ENCODE results near the gene MYO18B.

MYO18B gene

DNA sequence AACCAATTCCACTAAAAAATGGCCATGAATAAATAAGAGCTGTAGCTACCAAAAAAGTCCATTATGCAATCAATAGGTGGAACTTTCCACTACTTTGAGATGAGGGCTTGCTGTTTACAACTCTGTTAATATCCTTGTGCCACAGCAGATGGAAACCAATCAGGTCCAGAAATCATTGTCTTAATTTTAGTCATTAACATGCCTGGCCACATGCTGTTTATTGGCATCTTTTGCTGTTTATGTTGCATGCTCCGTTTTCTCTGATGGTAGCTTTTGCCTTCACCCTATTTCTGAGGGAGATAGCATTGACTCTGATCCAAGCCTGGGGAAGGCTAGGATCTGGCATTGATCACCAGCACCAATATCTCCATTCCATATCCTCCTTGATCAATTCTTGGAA is 234.4 kb downstream of the MYO18B start:
- TF ChIP-seq TEAD4 (IDR thresholded peaks at IDR 0.05) (no peak), EGR1 (IDR thresholded peaks at IDR 0.05) (no peak), YY1 (IDR thresholded peaks at IDR 0.05; ENCODE audit: low read depth) (no peak), ZBTB7A (IDR thresholded peaks at IDR 0.05; ENCODE audit: low read depth) (no peak), EP300 (IDR thresholded peaks at IDR 0.05; ENCODE audit: borderline replicate concordance) (no peak)
- TF ChIP-seq, protein P1, sequence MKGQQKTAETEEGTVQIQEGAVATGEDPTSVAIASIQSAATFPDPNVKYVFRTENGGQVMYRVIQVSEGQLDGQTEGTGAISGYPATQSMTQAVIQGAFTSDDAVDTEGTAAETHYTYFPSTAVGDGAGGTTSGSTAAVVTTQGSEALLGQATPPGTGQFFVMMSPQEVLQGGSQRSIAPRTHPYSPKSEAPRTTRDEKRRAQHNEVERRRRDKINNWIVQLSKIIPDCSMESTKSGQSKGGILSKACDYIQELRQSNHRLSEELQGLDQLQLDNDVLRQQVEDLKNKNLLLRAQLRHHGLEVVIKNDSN (IDR thresholded peaks at IDR 0.05): no peak

DNA sequence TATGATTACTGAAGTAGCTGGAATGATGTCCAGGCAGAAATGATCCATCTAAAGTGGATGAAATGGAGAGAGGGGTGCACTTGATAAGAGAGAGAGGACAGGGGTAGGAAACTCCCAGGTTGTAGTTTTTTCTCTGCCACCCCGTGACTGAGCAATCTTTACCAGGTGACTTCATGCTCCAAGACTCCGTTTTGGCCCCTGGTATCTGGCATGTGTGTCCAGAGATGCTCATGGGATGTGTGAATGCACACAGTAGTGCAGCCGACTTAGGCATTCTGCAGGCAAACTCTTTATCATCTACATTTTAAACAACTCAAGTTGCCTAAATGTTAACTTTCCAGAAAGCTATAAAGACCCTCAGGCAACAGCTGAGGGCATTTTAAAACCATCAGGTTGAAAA is 238.0 kb downstream of the MYO18B start:
- TF ChIP-seq, protein P1 (IDR thresholded peaks at IDR 0.05): no peak
- TF ChIP-seq RAD21 (IDR thresholded peaks at IDR 0.05; ENCODE audit: low read depth): no peak
- no peak for TF ChIP-seq FOXM1 (IDR thresholded peaks at IDR 0.05; ENCODE audit: borderline replicate concordance, low read depth)
- no peak for TF ChIP-seq TEAD4 (IDR thresholded peaks at IDR 0.05)
- no peak for TF ChIP-seq CREB1 (IDR thresholded peaks at IDR 0.05; ENCODE audit: low read depth)
- TF ChIP-seq EGR1 (IDR thresholded peaks at IDR 0.05): no peak
- TF ChIP-seq NFIC (IDR thresholded peaks at IDR 0.05): no peak
- TF ChIP-seq ZBTB7A (IDR thresholded peaks at IDR 0.05; ENCODE audit: low read depth): no peak
- TF ChIP-seq TAF1 (IDR thresholded peaks at IDR 0.05; ENCODE audit: low read depth): no peak
- TF ChIP-seq, protein P2, sequence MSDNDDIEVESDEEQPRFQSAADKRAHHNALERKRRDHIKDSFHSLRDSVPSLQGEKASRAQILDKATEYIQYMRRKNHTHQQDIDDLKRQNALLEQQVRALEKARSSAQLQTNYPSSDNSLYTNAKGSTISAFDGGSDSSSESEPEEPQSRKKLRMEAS (IDR thresholded peaks at IDR 0.05): no peak
- no peak for TF ChIP-seq EP300 (IDR thresholded peaks at IDR 0.05; ENCODE audit: borderline replicate concordance)
- TF ChIP-seq, protein P3, sequence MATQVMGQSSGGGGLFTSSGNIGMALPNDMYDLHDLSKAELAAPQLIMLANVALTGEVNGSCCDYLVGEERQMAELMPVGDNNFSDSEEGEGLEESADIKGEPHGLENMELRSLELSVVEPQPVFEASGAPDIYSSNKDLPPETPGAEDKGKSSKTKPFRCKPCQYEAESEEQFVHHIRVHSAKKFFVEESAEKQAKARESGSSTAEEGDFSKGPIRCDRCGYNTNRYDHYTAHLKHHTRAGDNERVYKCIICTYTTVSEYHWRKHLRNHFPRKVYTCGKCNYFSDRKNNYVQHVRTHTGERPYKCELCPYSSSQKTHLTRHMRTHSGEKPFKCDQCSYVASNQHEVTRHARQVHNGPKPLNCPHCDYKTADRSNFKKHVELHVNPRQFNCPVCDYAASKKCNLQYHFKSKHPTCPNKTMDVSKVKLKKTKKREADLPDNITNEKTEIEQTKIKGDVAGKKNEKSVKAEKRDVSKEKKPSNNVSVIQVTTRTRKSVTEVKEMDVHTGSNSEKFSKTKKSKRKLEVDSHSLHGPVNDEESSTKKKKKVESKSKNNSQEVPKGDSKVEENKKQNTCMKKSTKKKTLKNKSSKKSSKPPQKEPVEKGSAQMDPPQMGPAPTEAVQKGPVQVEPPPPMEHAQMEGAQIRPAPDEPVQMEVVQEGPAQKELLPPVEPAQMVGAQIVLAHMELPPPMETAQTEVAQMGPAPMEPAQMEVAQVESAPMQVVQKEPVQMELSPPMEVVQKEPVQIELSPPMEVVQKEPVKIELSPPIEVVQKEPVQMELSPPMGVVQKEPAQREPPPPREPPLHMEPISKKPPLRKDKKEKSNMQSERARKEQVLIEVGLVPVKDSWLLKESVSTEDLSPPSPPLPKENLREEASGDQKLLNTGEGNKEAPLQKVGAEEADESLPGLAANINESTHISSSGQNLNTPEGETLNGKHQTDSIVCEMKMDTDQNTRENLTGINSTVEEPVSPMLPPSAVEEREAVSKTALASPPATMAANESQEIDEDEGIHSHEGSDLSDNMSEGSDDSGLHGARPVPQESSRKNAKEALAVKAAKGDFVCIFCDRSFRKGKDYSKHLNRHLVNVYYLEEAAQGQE (IDR thresholded peaks at IDR 0.05; ENCODE audit: low read depth): no peak

DNA sequence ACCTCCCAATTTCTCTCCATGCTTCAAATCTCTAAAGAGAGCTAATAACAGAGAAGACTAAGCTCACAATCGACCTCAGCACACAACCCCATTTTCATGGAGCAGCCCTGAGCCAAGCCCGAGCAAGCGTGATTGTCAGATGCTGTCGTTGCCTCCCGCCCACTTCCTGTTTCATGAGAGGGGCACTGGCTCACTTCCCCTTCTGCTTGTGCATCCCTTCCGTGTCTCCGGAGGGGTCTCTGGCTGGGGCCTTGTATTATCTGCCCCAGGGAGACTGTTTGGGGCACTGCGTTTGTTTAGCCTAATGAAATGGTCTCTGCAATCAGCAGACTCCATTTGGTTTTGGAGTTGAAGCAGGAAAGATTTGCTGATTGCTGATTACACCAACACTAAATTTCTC is 246.0 kb downstream of the MYO18B start:
- no peak for TF ChIP-seq TAF1 (IDR thresholded peaks at IDR 0.05; ENCODE audit: low read depth)
- no peak for TF ChIP-seq EGR1 (IDR thresholded peaks at IDR 0.05)
- TF ChIP-seq RAD21 (IDR thresholded peaks at IDR 0.05; ENCODE audit: low read depth): no peak
- TF ChIP-seq FOXM1 (IDR thresholded peaks at IDR 0.05; ENCODE audit: borderline replicate concordance, low read depth): no peak
- TF ChIP-seq NFIC (IDR thresholded peaks at IDR 0.05): no peak
- TF ChIP-seq EP300 (IDR thresholded peaks at IDR 0.05; ENCODE audit: borderline replicate concordance): no peak
- no peak for TF ChIP-seq ZBTB7A (IDR thresholded peaks at IDR 0.05; ENCODE audit: low read depth)
- no peak for TF ChIP-seq TCF12 (IDR thresholded peaks at IDR 0.05; ENCODE audit: low read depth)
- TF ChIP-seq, protein P3 (IDR thresholded peaks at IDR 0.05; ENCODE audit: low read depth): no peak
- no peak for TF ChIP-seq TEAD4 (IDR thresholded peaks at IDR 0.05)
- TF ChIP-seq CREB1 (IDR thresholded peaks at IDR 0.05; ENCODE audit: low read depth): no peak
- TF ChIP-seq, protein P1 (IDR thresholded peaks at IDR 0.05): no peak
- TF ChIP-seq, protein P2 (IDR thresholded peaks at IDR 0.05): no peak

DNA sequence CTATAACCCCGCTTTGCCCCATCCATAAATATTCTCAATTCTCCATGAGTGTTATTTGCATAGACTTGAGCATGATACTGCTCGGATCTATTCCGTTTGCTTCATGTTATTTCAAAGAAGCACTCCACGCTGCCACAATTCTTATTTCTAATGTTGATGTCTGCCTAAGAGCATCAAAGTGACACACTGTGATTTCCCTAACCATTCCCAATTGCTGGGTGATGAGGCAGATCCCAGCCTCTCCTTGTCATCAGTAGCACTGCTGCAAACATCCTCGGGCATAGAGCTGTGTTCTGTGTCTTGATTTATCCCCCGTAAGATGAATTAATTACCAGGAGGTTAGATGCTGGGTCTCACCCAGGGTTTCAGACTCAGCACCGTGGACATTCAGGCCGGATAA is 249.0 kb downstream of the MYO18B start:
- TF ChIP-seq ZBTB7A (IDR thresholded peaks at IDR 0.05; ENCODE audit: low read depth) (no peak), EGR1 (IDR thresholded peaks at IDR 0.05) (no peak), CEBPB (IDR thresholded peaks at IDR 0.05) (no peak), TAF1 (IDR thresholded peaks at IDR 0.05; ENCODE audit: low read depth) (no peak), YY1 (IDR thresholded peaks at IDR 0.05; ENCODE audit: low read depth) (no peak)
- TF ChIP-seq, protein P1 (IDR thresholded peaks at IDR 0.05): no peak

DNA sequence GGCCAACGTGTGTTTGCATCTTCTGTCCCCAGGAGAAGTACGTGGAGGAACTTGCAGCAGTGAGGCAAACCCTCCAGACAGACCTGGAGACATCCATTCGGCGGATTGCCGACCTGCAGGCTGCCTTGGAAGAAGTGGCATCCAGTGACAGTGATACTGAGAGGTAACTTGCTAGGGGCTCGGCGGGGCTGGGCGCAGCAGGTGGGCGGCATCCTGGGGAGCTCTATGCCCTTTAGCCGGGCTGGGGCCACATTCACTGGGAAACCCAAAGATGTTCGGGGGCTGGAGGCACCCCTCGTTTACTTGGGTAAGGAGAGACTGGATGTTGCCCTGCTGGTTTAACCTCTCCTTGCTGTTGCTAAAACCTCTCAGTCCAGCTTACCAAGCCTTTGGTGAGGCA is 250.3 kb downstream of the MYO18B start:
- no peak for TF ChIP-seq EGR1 (IDR thresholded peaks at IDR 0.05)
- TF ChIP-seq, protein P1 (IDR thresholded peaks at IDR 0.05): no peak
- TF ChIP-seq FOXM1 (IDR thresholded peaks at IDR 0.05; ENCODE audit: borderline replicate concordance, low read depth): no peak
- no peak for TF ChIP-seq CEBPB (IDR thresholded peaks at IDR 0.05)
- no peak for TF ChIP-seq ZBTB7A (IDR thresholded peaks at IDR 0.05; ENCODE audit: low read depth)
- no peak for TF ChIP-seq YY1 (IDR thresholded peaks at IDR 0.05; ENCODE audit: low read depth)
- TF ChIP-seq, protein P3 (IDR thresholded peaks at IDR 0.05; ENCODE audit: low read depth): no peak
- no peak for TF ChIP-seq TEAD4 (IDR thresholded peaks at IDR 0.05)
- TF ChIP-seq NFIC (IDR thresholded peaks at IDR 0.05): no peak
